ENCODE results near the gene GFER.

- TF ChIP-seq CTCF (IDR thresholded peaks at IDR 0.05; ENCODE audit: low read depth, low read length, missing input control) (no peak), TAF1 (conservative IDR thresholded peaks at IDR 0.05) (no peak), JUND (IDR thresholded peaks at IDR 0.05) (no peak), EGR1 (IDR thresholded peaks at IDR 0.05; ENCODE audit: low read depth in 2 of 2) (no peak), FOXA1 (IDR thresholded peaks at IDR 0.05) (no peak), SP1 (IDR thresholded peaks at IDR 0.05) (no peak), GABPA (IDR thresholded peaks at IDR 0.05 in 1 of 2, conservative IDR thresholded peaks at IDR 0.05 in 1 of 2) (no peak), YY1 (IDR thresholded peaks at IDR 0.05) (no peak), RAD21 (IDR thresholded peaks at IDR 0.05) (no peak)
- TF ChIP-seq, protein P1, sequence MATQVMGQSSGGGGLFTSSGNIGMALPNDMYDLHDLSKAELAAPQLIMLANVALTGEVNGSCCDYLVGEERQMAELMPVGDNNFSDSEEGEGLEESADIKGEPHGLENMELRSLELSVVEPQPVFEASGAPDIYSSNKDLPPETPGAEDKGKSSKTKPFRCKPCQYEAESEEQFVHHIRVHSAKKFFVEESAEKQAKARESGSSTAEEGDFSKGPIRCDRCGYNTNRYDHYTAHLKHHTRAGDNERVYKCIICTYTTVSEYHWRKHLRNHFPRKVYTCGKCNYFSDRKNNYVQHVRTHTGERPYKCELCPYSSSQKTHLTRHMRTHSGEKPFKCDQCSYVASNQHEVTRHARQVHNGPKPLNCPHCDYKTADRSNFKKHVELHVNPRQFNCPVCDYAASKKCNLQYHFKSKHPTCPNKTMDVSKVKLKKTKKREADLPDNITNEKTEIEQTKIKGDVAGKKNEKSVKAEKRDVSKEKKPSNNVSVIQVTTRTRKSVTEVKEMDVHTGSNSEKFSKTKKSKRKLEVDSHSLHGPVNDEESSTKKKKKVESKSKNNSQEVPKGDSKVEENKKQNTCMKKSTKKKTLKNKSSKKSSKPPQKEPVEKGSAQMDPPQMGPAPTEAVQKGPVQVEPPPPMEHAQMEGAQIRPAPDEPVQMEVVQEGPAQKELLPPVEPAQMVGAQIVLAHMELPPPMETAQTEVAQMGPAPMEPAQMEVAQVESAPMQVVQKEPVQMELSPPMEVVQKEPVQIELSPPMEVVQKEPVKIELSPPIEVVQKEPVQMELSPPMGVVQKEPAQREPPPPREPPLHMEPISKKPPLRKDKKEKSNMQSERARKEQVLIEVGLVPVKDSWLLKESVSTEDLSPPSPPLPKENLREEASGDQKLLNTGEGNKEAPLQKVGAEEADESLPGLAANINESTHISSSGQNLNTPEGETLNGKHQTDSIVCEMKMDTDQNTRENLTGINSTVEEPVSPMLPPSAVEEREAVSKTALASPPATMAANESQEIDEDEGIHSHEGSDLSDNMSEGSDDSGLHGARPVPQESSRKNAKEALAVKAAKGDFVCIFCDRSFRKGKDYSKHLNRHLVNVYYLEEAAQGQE (IDR thresholded peaks at IDR 0.05), result no peak
- TF ChIP-seq, protein P2, sequence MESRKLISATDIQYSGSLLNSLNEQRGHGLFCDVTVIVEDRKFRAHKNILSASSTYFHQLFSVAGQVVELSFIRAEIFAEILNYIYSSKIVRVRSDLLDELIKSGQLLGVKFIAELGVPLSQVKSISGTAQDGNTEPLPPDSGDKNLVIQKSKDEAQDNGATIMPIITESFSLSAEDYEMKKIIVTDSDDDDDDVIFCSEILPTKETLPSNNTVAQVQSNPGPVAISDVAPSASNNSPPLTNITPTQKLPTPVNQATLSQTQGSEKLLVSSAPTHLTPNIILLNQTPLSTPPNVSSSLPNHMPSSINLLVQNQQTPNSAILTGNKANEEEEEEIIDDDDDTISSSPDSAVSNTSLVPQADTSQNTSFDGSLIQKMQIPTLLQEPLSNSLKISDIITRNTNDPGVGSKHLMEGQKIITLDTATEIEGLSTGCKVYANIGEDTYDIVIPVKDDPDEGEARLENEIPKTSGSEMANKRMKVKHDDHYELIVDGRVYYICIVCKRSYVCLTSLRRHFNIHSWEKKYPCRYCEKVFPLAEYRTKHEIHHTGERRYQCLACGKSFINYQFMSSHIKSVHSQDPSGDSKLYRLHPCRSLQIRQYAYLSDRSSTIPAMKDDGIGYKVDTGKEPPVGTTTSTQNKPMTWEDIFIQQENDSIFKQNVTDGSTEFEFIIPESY (IDR thresholded peaks at IDR 0.05), result no peak
- TF ChIP-seq, protein P3, sequence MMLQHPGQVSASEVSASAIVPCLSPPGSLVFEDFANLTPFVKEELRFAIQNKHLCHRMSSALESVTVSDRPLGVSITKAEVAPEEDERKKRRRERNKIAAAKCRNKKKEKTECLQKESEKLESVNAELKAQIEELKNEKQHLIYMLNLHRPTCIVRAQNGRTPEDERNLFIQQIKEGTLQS (IDR thresholded peaks at IDR 0.05), result no peak
- TF ChIP-seq, protein P4, sequence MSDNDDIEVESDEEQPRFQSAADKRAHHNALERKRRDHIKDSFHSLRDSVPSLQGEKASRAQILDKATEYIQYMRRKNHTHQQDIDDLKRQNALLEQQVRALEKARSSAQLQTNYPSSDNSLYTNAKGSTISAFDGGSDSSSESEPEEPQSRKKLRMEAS (IDR thresholded peaks at IDR 0.05), result no peak
These were observed 17.7 kb downstream of the GFER start for GRCh38 chr16:2001456-2002355.
